ENCODE data around the gene LCLAT1. TPM values are rescaled to one million over a fixed set of nuclear protein-coding genes. Genes with fewer than 3 reads are reported as not detected.

LCLAT1 gene
- polyA plus RNA-seq, 1 of the 3 experiments (the other 2 are of a cell fraction), result 6.9 TPM

- WGBS (ENCODE audit: low lambda C conversion rate), result 65% methylated on average over 7 of the region's 7 CpGs
- Histone ChIP-seq H2AFZ (ENCODE audit: low read depth) (no peak overlapping the region), H3K27me3 (ENCODE audit: insufficient read depth) (no peaks in the 10 kb centered on the region), H3K36me3 (replicated peaks in 1 of 2; ENCODE audit: control insufficient read depth in 1 of 2, insufficient read depth in 2 of 2, low read length in 1 of 2) (no peaks in the 10 kb centered on the region), H3F3A (replicated peaks; ENCODE audit: insufficient read depth) (no peaks in the 10 kb centered on the region), H3K4me2 (no peak overlapping the region), H3K4me3 (ENCODE audit: low read depth in 2 of 2, low read length in 1 of 2) (no peak overlapping the region), H3K9me2 (no peaks in the 10 kb centered on the region), H3K9me3 (no peaks in the 10 kb centered on the region), H3K4me1 (ENCODE audit: control insufficient read depth in 1 of 2, insufficient read depth in 2 of 2, low read depth in 1 of 2, low read length in 1 of 2) (peaks cover 0 to 21% of the 10 kb centered on the region in 2 experiments; a peak in 1 of 4 replicates), H3K27ac (ENCODE audit: low read depth in 2 of 2, low read length in 1 of 2) (no peak overlapping the region), H3K79me2 (ENCODE audit: insufficient read depth) (no peaks in the 10 kb centered on the region), H4K20me1 (ENCODE audit: insufficient read depth) (no peaks in the 10 kb centered on the region), H3K9ac (no peak overlapping the region)
- CTCF ChIA-PET, result interaction anchor here (1.1 to 14.3 kb wide), 5 partner anchors 17 to 527 kb away, joined by 3 to 212 read pairs (median 36); no protein-coding TSS in a partner anchor
- no peak for TF ChIP-seq EP300 (IDR thresholded peaks at IDR 0.05; ENCODE audit: borderline replicate concordance in 1 of 2, low read depth in 1 of 2, low read length in 1 of 2)
- no peak for TF ChIP-seq SMC3 (IDR thresholded peaks at IDR 0.05; ENCODE audit: low read depth, low read length)
- no peak for TF ChIP-seq RXRA (IDR thresholded peaks at IDR 0.05; ENCODE audit: borderline replicate concordance, low read depth)
- TF ChIP-seq EZH2phosphoT487 (IDR thresholded peaks at IDR 0.05; ENCODE audit: borderline replicate concordance, low read depth), result no peak
- TF ChIP-seq REST (IDR thresholded peaks at IDR 0.05; ENCODE audit: low read depth, low read length), result no peak
- TF ChIP-seq USF1 (IDR thresholded peaks at IDR 0.05; ENCODE audit: borderline replicate concordance, low read depth), result no peak
- TF ChIP-seq YY1 (IDR thresholded peaks at IDR 0.05; ENCODE audit: low read depth), result no peak
- TF ChIP-seq, protein P1, sequence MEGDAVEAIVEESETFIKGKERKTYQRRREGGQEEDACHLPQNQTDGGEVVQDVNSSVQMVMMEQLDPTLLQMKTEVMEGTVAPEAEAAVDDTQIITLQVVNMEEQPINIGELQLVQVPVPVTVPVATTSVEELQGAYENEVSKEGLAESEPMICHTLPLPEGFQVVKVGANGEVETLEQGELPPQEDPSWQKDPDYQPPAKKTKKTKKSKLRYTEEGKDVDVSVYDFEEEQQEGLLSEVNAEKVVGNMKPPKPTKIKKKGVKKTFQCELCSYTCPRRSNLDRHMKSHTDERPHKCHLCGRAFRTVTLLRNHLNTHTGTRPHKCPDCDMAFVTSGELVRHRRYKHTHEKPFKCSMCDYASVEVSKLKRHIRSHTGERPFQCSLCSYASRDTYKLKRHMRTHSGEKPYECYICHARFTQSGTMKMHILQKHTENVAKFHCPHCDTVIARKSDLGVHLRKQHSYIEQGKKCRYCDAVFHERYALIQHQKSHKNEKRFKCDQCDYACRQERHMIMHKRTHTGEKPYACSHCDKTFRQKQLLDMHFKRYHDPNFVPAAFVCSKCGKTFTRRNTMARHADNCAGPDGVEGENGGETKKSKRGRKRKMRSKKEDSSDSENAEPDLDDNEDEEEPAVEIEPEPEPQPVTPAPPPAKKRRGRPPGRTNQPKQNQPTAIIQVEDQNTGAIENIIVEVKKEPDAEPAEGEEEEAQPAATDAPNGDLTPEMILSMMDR (IDR thresholded peaks at IDR 0.05), result no peak
- TF ChIP-seq, protein P2, sequence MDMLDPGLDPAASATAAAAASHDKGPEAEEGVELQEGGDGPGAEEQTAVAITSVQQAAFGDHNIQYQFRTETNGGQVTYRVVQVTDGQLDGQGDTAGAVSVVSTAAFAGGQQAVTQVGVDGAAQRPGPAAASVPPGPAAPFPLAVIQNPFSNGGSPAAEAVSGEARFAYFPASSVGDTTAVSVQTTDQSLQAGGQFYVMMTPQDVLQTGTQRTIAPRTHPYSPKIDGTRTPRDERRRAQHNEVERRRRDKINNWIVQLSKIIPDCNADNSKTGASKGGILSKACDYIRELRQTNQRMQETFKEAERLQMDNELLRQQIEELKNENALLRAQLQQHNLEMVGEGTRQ (IDR thresholded peaks at IDR 0.05; ENCODE audit: borderline replicate concordance, low read depth, low read length), result no peak
- no peak for TF ChIP-seq NRF1 (IDR thresholded peaks at IDR 0.05; ENCODE audit: low read depth, low read length)
- TF ChIP-seq RCOR1 (IDR thresholded peaks at IDR 0.05; ENCODE audit: low read length), result no peak
- POLR2A ChIA-PET, result no interaction called here
- no peak for DNase-seq
These were observed 244.3 kb downstream of the LCLAT1 start for GRCh38 chr2:30691091-30691947.
